ENCODE data around the gene SNX25.

DNA sequence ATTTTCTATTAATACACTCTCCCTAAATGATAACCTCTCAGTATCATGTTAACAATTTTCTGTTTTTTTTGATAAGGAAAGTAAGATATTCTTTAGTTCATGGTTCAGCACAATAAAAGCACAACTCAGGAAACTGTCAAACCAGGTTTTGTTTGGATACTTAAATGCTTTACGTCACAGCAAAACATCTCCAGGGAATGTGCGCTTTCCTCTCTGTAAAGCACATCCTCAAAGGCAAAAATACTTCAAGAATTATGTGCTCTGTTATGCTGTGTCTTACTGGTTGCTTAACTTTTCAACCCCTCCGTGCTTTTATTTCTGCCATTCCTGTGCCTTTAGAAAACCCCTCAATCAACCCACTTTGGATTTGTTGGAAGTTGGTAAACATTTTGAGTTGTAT, 27.8 kb downstream of the SNX25 start:
- TF ChIP-seq, protein P1, sequence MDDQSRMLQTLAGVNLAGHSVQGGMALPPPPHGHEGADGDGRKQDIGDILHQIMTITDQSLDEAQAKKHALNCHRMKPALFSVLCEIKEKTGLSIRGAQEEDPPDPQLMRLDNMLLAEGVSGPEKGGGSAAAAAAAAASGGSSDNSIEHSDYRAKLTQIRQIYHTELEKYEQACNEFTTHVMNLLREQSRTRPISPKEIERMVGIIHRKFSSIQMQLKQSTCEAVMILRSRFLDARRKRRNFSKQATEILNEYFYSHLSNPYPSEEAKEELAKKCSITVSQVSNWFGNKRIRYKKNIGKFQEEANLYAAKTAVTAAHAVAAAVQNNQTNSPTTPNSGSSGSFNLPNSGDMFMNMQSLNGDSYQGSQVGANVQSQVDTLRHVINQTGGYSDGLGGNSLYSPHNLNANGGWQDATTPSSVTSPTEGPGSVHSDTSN (CRISPR knock-in tag; IDR thresholded peaks at IDR 0.05), result no peak
- TF ChIP-seq, protein P2, sequence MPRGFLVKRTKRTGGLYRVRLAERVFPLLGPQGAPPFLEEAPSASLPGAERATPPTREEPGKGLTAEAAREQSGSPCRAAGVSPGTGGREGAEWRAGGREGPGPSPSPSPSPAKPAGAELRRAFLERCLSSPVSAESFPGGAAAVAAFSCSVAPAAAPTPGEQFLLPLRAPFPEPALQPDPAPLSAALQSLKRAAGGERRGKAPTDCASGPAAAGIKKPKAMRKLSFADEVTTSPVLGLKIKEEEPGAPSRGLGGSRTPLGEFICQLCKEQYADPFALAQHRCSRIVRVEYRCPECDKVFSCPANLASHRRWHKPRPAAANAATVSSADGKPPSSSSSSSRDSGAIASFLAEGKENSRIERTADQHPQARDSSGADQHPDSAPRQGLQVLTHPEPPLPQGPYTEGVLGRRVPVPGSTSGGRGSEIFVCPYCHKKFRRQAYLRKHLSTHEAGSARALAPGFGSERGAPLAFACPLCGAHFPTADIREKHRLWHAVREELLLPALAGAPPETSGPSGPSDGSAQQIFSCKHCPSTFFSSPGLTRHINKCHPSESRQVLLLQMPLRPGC (tag by site-specific recombination; IDR thresholded peaks at IDR 0.05), result no peak
- TF ChIP-seq, protein P3, sequence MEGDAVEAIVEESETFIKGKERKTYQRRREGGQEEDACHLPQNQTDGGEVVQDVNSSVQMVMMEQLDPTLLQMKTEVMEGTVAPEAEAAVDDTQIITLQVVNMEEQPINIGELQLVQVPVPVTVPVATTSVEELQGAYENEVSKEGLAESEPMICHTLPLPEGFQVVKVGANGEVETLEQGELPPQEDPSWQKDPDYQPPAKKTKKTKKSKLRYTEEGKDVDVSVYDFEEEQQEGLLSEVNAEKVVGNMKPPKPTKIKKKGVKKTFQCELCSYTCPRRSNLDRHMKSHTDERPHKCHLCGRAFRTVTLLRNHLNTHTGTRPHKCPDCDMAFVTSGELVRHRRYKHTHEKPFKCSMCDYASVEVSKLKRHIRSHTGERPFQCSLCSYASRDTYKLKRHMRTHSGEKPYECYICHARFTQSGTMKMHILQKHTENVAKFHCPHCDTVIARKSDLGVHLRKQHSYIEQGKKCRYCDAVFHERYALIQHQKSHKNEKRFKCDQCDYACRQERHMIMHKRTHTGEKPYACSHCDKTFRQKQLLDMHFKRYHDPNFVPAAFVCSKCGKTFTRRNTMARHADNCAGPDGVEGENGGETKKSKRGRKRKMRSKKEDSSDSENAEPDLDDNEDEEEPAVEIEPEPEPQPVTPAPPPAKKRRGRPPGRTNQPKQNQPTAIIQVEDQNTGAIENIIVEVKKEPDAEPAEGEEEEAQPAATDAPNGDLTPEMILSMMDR (tag by site-specific recombination; IDR thresholded peaks at IDR 0.05), result no peak
- TF ChIP-seq ZNF146 (tag by site-specific recombination; IDR thresholded peaks at IDR 0.05), result no peak
- TF ChIP-seq, protein P4, sequence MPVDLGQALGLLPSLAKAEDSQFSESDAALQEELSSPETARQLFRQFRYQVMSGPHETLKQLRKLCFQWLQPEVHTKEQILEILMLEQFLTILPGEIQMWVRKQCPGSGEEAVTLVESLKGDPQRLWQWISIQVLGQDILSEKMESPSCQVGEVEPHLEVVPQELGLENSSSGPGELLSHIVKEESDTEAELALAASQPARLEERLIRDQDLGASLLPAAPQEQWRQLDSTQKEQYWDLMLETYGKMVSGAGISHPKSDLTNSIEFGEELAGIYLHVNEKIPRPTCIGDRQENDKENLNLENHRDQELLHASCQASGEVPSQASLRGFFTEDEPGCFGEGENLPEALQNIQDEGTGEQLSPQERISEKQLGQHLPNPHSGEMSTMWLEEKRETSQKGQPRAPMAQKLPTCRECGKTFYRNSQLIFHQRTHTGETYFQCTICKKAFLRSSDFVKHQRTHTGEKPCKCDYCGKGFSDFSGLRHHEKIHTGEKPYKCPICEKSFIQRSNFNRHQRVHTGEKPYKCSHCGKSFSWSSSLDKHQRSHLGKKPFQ (tag by site-specific recombination; IDR thresholded peaks at IDR 0.05), result no peak
- TF ChIP-seq IKZF3 (tag by site-specific recombination; IDR thresholded peaks at IDR 0.05), result no peak
- no peak for TF ChIP-seq ZNF175 (tag by site-specific recombination; IDR thresholded peaks at IDR 0.05)
- TF ChIP-seq, protein P5, sequence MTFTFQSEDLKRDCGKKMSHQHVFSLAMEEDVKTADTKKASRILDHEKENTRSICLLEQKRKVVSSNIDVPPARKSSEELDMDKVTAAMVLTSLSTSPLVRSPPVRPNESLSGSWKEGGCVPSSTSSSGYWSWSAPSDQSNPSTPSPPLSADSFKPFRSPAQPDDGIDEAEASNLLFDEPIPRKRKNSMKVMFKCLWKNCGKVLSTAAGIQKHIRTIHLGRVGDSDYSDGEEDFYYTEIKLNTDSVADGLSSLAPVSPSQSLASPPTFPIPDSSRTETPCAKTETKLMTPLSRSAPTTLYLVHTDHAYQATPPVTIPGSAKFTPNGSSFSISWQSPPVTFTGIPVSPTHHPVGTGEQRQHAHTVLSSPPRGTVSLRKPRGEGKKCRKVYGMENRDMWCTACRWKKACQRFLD (tag by site-specific recombination; IDR thresholded peaks at IDR 0.05), result no peak
- TF ChIP-seq YY1 (tag by site-specific recombination; IDR thresholded peaks at IDR 0.05), result no peak
- no peak for TF ChIP-seq ZNF354C (tag by site-specific recombination; IDR thresholded peaks at IDR 0.05; ENCODE audit: borderline replicate concordance, low read depth)
- TF ChIP-seq ZNF785 (tag by site-specific recombination; IDR thresholded peaks at IDR 0.05), result no peak
- no peak for TF ChIP-seq ZNF701 (tag by site-specific recombination; IDR thresholded peaks at IDR 0.05)
